Esophagus muscularis mucosa (tissue), 4 donors: Measurements from ENCODE around the gene PWWP2A. TPM values are rescaled to one million over a fixed set of nuclear protein-coding genes. Genes with fewer than 3 reads are reported as not detected.

ENCODE experiments used
- DNase-seq: peaks from one replicate; pipeline ENCODE4 v3.0.0-alpha.2; 2017; ENCODE audit errors: extremely low spot score
- H3K27ac ChIP-seq, 4 donors: fragments of 200-600 bp; sonication (generic); replicated peaks in 1 of 4; 1 replicate in 3 of 4; 2 replicates in 1 of 4; pipeline ENCODE4 v1.5.1; 2016 to 2019; ENCODE audit warnings: mild to moderate bottlenecking in 1 of 4
- H3K27me3 ChIP-seq, 4 donors: fragments of 200-600 bp; sonication (generic); one replicate each; pipeline versions ENCODE4 v1.5.1 to v1.6.0; 2016 to 2019
- H3K36me3 ChIP-seq, 4 donors: fragments of 200-600 bp; sonication (generic); one replicate each; pipeline ENCODE4 v1.5.1; 2016 to 2019
- H3K4me1 ChIP-seq, 4 donors: fragments of 200-600 bp; sonication (generic); one replicate each; pipeline ENCODE4 v1.5.1; 2016 to 2019
- H3K4me3 ChIP-seq, 4 donors: fragments of 200-600 bp; sonication (generic); 1 replicate in 2 of 4; 2 replicates in 2 of 4; pipeline ENCODE4 v1.5.1; 2016 to 2019; ENCODE audit warnings: mild to moderate bottlenecking in 4 of 4, moderate library complexity in 1 of 4
- H3K9me3 ChIP-seq, 4 donors: fragments of 200-600 bp; sonication (generic); 1 replicate in 3 of 4; 2 replicates in 1 of 4; pipeline ENCODE4 v1.5.1; 2016 to 2019
- EP300 ChIP-seq: sonication (generic); formaldehyde crosslinking; IDR thresholded peaks from one replicate; pipeline ENCODE4 v1.6.1; 2017; ENCODE audit warnings: antibody characterized with exemption
- POLR2A ChIP-seq: fragments of 450-650 bp; IDR thresholded peaks from one replicate; pipeline ENCODE4 v1.6.1; 2017; ENCODE audit warnings: antibody characterized with exemption, moderate library complexity, mild to moderate bottlenecking, low read depth
- POLR2AphosphoS5 ChIP-seq, 2 donors: sonication (generic); formaldehyde crosslinking; IDR thresholded peaks; one replicate each; pipeline ENCODE4 v1.6.1; 2017; ENCODE audit warnings: antibody characterized with exemption in 2 of 2
- WGBS: methylation state at CpG from one replicate; pipeline ENCODE4 v1.1.5; 2018; 5-methylcytosine and 5-hydroxymethylcytosine counted together
- intact Hi-C: fragments of 100-400 bp; cut with DNase I; formaldehyde crosslinking; loops from one replicate; pipeline ENCODE4 v1.15.1; 2023
- total RNA-seq, 4 donors: library from RNA; depleted of rRNA; stranded (reverse); fragments of >200 nt; gene quantifications; one replicate each; pipeline versions ENCODE4 v1.1.0 to v1.2.1, GENCODE V29; 2016
- TF ChIP-seq, protein P1 (sequence below), 3 experiments: fragments of 200-600 bp in 2 of 3; fragments of 450-650 bp in 1 of 3; sonication (generic) in 2 of 3; IDR thresholded peaks; one replicate each; pipeline ENCODE4 v1.5.1; 2017 to 2019; ENCODE audit warnings: antibody characterized with exemption in 3 of 3, mild to moderate bottlenecking in 2 of 3, moderate library complexity in 1 of 3

The PWWP2A gene
- total RNA-seq, 4 donors from 2014 or later: 17.2 to 30.3 (median 24.2) TPM

GRCh38 chr5:160064417-160064810 lies 54.8 kb downstream of the PWWP2A start:
- Histone ChIP-seq H3K4me3 (no peak overlapping the region), H3K36me3 (peaks cover 25 to 92% (median 53%) of the 10 kb centered on the region in 4 donors), H3K4me1 (peaks cover 0 to 5% (median 0%) of the 10 kb centered on the region in 4 donors), H3K27ac (no peak overlapping the region), H3K27me3 (no peaks in the 10 kb centered on the region), H3K9me3 (no peaks in the 10 kb centered on the region)
- 75% methylated on average over 1 of the region's 1 CpG for WGBS
- no peak for DNase-seq
- intact Hi-C loops: no loop called here
- TF ChIP-seq EP300 (no peak), POLR2A (no peak), POLR2AphosphoS5 (IDR thresholded peaks at IDR 0.05) (no peak)
- TF ChIP-seq, protein P1, sequence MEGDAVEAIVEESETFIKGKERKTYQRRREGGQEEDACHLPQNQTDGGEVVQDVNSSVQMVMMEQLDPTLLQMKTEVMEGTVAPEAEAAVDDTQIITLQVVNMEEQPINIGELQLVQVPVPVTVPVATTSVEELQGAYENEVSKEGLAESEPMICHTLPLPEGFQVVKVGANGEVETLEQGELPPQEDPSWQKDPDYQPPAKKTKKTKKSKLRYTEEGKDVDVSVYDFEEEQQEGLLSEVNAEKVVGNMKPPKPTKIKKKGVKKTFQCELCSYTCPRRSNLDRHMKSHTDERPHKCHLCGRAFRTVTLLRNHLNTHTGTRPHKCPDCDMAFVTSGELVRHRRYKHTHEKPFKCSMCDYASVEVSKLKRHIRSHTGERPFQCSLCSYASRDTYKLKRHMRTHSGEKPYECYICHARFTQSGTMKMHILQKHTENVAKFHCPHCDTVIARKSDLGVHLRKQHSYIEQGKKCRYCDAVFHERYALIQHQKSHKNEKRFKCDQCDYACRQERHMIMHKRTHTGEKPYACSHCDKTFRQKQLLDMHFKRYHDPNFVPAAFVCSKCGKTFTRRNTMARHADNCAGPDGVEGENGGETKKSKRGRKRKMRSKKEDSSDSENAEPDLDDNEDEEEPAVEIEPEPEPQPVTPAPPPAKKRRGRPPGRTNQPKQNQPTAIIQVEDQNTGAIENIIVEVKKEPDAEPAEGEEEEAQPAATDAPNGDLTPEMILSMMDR (IDR thresholded peaks at IDR 0.05): no peak

DNA sequence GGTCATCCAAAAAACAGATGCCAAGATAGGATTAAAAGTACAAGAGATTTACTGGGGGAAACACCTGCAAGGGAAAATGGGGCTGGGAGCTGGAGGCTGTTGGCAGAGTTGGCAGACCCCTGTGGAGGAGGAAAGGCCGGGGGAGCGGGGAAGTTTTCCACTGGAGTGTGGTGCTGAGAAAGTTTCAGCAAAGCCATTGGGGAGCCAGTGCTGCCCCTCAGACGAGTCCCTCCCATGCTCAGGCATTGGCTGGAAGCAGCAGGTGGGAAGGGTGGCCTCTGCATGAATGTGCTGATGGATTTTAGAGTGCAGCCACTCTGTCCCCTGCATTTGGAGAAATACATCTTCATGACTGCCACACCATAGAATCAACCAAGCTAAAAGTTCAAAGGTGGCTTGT lies 57.5 kb downstream of the PWWP2A start:
- DNase-seq: no peak
- Histone ChIP-seq H3K9me3 (no peaks in the 10 kb centered on the region), H3K36me3 (peaks cover 36 to 93% (median 64%) of the 10 kb centered on the region in 4 donors), H3K4me3 (no peak overlapping the region), H3K27me3 (no peaks in the 10 kb centered on the region), H3K27ac (no peak overlapping the region), H3K4me1 (peaks cover 0 to 5% (median 0%) of the 10 kb centered on the region in 4 donors)
- intact Hi-C loops: no loop called here
- WGBS: 94% methylated on average over 3 of the region's 3 CpGs
- TF ChIP-seq POLR2AphosphoS5 (IDR thresholded peaks at IDR 0.05): no peak
- no peak for TF ChIP-seq EP300
- TF ChIP-seq POLR2A: no peak
- TF ChIP-seq, protein P1 (IDR thresholded peaks at IDR 0.05): no peak

DNA sequence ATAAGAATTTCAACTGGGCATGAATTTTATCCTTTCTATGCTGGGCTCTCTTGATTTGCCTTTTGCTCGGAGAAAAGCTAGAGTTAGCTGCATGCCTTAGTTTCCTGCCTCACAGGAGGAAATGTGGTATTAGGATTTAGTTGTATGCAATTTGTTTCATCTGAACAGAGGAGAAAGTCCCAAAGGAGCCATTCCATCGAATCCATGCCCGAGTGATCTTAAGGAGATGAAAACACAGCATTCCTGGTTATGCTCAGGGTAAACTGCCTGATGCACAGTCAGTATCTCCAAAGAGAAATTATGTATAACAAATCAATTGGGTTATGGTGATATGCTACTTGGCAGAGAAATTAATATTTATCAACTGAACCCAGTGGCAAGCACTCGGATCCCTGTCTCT lies 59.2 kb downstream of the PWWP2A start:
- Histone ChIP-seq H3K4me3 (no peak overlapping the region), H3K36me3 (peaks cover 34 to 93% (median 70%) of the 10 kb centered on the region in 4 donors), H3K27me3 (no peaks in the 10 kb centered on the region), H3K4me1 (peaks cover 0 to 5% (median 0%) of the 10 kb centered on the region in 4 donors), H3K27ac (no peak overlapping the region), H3K9me3 (no peaks in the 10 kb centered on the region)
- 96% methylated on average over 4 of the region's 4 CpGs for WGBS
- TF ChIP-seq POLR2A (no peak), EP300 (no peak), POLR2AphosphoS5 (IDR thresholded peaks at IDR 0.05) (no peak)
- TF ChIP-seq, protein P1 (IDR thresholded peaks at IDR 0.05): no peak
- no peak for DNase-seq
- intact Hi-C loops: no loop called here

GRCh38 chr5:160057256-160057655 lies 62.0 kb downstream of the PWWP2A start:
- no peak overlapping the region for H3K27ac ChIP-seq
- H3K4me1 ChIP-seq: no peaks in the 10 kb centered on the region
- TF ChIP-seq, protein P1 (IDR thresholded peaks at IDR 0.05): no peak
- TF ChIP-seq EP300: no peak
- no peak for TF ChIP-seq POLR2AphosphoS5 (IDR thresholded peaks at IDR 0.05)
- TF ChIP-seq POLR2A: no peak
- no peak for DNase-seq
- 93% methylated on average over 4 of the region's 4 CpGs for WGBS
- H3K4me3 ChIP-seq: no peak overlapping the region
- H3K9me3 ChIP-seq: no peaks in the 10 kb centered on the region
- intact Hi-C loops: no loop called here
- H3K27me3 ChIP-seq: no peaks in the 10 kb centered on the region
- peaks cover 34 to 98% (median 83%) of the 10 kb centered on the region in 4 donors for H3K36me3 ChIP-seq

GRCh38 chr5:160054831-160055230 lies 64.4 kb downstream of the PWWP2A start:
- intact Hi-C loops: no loop called here
- 94% methylated on average over 2 of the region's 2 CpGs for WGBS
- peaks cover 35 to 98% (median 88%) of the 10 kb centered on the region in 4 donors for H3K36me3 ChIP-seq

More at GRCh38 chr5:160054831-160055230, 64.4 kb downstream of the PWWP2A start:
- Histone ChIP-seq H3K9me3 (no peaks in the 10 kb centered on the region), H3K27ac (no peak overlapping the region), H3K4me1 (no peaks in the 10 kb centered on the region), H3K4me3 (no peak overlapping the region), H3K27me3 (no peaks in the 10 kb centered on the region)
- TF ChIP-seq, protein P1 (IDR thresholded peaks at IDR 0.05): no peak
- TF ChIP-seq EP300 (no peak), POLR2AphosphoS5 (IDR thresholded peaks at IDR 0.05) (no peak), POLR2A (no peak)
- no peak for DNase-seq
